ENCODE results near the gene DYNC1I1.

Gene DYNC1I1

DNA sequence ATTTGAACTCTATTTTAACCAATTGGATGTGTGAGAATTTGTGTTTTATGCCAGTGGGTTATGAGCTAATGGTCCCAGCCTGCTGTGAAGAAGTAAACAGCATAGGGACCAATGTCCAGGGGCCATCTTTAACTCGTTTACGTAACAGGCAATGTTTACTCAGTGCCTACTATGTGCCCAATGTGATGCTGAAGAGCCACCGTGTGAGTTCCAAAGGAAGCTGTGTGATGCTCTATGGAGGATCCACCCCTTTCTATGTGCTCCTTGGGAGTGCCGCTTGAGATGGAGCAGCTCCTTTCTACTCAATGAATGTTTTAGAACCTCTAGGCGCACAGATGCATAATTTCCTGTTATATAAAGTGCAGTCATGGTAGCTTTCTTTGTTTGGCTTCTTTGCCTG is 21.3 kb downstream of the DYNC1I1 start:
- DNase-seq, result no peak

GRCh38 chr7:95794917-95795515 is 22.7 kb downstream of the DYNC1I1 start:
- no peak for DNase-seq

- DNase-seq, result no peak
Observed at GRCh38 chr7:95796617-95797016, 24.3 kb downstream of the DYNC1I1 start.

GRCh38 chr7:95798401-95798930 is 26.1 kb downstream of the DYNC1I1 start:
- DNase-seq, result no peak

GRCh38 chr7:95800787-95801186 is 28.4 kb downstream of the DYNC1I1 start:
- no peak for DNase-seq

GRCh38 chr7:95802270-95802669 is 29.9 kb downstream of the DYNC1I1 start:
- DNase-seq, result no peak

- no peak for DNase-seq
Observed at GRCh38 chr7:95804052-95804451, 31.7 kb downstream of the DYNC1I1 start.

- no peak for DNase-seq
Observed at GRCh38 chr7:95805909-95806308, 33.6 kb downstream of the DYNC1I1 start.

DNA sequence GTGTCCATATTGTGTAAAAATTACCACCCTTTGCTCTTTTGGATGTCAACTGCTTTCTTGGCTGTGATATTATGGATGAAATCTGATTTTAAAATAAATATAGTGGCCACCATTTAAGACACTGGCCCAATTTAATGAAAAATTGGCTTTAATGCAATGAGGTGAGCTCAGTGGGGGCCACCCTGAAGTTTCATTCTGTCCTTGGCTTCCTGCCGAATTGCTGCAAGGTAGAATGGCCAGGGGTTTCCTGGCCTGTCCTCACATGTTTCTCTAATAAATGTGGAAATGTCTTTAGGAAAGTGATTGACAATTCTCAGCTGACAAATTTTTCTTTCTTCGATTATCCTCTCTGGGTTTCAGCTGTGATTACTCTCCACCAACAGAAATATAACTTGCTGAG is 36.0 kb downstream of the DYNC1I1 start:
- DNase-seq, result no peak

DNA sequence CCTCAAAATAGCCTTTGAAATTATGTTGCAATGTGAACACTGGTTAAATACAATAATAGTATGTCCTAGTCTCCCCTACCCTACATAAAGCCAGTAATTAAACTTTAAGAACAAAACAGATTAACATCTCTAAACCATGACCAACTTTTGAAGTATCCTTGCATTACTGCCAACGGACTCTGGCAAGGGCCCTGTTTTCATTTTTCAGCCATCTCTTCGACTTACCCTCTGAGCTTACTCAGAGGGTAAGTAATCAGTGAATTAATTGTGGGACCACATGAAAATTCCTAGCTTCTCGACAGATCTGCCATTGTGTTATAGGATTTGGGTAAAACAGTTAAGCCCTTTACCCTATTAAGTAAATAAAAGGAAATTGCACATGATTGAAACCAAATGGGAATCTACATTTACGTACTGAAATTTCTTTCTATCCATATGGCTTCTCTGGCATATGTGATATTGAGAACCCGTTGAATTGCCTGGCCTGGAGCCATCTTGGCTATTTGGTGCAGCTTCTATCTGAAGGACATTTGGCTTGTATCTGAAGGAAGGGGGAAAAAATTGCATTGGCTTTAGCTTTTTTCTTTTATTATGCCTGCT is 39.6 kb downstream of the DYNC1I1 start:
- no peak for DNase-seq

DNA sequence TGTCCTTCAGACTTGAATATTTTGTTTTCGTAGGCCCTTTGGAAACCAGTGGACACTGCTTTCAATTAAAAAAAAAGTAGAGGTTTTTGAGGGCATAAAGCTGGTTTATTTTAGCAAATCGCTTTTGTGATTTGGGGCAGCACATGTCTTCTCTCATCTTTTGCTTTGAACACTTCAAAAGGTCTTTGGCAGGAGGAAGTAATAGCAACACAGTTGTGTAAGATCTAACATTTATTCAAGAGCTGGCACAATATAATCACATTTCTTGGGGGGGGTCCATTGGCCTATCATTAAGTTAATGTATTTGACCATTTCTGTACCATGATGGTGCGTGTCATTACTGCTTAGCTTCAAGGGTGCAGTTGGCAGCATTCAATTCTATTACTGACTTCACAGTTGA is 42.4 kb downstream of the DYNC1I1 start:
- no peak for DNase-seq

DNA sequence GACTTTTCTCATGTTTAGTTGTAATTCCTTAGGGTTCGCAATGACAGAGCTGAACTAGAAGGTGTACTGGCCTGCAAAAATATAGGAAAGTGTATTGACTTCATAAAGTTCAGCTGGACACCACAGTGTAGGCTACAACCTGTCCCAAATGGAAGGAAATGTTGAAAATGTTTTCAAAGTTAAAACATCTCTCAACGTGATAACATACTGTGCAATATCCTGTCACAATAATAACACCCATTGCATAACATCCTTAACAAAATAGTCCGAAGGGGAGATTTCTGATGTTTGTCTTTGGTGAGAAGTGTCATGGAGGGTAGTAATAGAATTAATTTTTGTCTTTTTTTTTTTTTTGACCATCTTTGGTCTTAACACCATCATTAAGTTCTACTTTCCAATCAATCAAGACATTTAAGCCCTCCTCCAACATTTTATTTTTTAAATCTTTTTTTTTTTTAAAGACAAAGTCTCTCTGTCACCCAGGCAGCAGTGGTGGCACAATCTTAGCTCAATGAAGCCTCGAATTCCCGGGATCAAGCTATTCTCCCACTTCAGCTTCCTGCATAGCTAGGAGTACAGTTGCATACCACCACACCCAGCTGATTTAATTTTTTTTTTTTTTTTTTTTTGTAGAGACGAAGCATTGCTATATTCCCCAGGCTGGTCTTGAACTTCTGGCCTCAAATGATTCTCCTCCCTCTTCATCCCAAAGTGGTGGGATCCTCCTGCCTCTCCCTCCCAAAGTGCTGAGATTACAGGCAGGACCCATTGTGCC is 45.7 kb downstream of the DYNC1I1 start:
- no peak for DNase-seq

- no peak for DNase-seq
Observed at GRCh38 chr7:95820778-95821177, 48.4 kb downstream of the DYNC1I1 start.

- no peak for DNase-seq
Observed at GRCh38 chr7:95822717-95823116, 50.4 kb downstream of the DYNC1I1 start.

- DNase-seq, result no peak
Observed at GRCh38 chr7:95824616-95825015, 52.3 kb downstream of the DYNC1I1 start.

DNA sequence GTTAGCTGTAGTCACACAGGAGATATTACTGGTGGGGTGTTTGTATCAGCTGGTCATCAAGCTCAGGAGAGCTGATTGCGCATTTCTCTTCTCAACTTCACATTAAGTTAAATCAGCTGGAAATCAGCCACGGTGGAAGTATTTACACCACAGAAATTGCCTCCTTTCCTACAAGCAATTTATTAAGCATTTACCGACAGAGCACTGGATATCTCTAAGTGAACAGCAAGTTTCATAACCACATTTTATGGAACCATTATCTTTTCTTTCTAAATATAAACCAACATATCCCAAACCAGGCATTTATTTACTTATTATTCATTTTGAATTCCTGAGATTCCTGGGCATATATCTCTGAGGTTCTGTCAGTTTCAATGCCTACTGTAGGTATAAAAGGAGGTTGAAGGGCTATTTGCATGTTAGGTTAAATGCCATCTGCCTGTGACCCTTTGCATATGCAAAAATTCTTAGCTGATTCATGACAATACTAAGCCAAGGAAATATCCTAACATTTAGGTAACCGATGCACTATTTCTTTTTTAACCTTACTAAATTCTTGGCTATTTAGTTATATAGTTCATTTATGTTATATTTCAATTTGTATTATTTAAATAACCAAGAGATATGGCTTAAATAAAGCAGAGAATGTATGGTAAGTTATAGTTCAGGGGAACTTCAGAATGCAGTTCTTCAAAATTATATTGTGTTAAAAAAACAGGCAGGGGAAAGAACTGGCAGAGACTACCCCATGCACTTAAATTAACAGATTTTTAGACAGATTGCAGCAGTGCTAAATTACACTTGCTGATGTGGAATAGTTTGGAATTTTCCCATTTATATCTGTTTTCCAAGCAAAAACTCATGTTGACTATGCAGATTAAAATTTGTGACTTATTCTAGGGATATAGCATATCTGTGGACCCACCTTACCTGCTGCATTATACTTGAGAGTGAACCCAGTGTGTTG is 56.8 kb downstream of the DYNC1I1 start:
- DNase-seq, result no peak

DNA sequence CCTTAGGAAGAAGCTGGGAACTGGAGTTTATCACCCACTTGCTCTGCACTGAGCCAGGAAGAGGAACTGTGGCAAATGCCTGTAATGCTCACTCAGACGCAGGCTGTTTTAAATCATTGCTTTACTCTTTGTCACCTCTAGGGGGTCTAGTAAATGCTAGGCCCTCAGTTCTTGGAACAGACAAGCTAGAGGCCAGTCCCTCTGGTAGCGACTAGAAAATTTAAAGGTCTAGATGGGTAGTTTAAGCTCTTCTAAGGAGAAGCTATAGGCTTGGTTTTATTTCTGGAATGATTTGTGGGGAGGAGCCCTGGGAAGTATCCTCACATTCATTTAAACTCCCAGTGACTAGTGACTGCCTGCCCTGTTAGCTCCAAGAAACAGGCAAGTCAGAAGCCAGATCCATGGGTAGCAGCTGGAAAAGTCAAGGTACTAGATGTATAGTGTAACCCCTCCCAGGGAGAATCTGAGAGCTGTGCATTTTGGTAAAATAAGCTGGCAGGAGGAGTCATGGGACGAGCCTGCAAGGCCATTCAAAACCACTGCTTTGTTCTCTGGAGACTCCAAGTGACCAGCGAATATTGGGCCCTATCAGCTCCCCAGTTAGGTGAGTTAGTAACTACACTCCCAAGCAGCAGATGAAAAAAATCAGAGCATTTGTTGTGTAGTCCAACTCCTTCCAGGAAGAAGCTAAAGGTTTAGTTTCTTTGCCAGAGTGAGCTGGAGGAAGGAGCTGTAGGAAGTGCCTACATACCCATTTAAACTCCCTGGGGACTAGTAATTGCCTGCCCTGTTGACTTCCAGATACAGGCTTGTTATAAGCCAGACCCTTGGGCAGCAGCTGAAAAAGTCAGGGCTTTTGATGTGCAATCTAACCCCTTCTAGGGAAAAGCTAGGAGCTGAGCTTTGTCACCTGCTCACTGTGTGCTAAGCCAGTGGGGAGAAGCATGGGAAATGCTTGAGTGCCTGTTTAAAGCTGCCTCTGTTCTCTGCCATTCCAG is 68.9 kb downstream of the DYNC1I1 start:
- DNase-seq, result no peak

DNA sequence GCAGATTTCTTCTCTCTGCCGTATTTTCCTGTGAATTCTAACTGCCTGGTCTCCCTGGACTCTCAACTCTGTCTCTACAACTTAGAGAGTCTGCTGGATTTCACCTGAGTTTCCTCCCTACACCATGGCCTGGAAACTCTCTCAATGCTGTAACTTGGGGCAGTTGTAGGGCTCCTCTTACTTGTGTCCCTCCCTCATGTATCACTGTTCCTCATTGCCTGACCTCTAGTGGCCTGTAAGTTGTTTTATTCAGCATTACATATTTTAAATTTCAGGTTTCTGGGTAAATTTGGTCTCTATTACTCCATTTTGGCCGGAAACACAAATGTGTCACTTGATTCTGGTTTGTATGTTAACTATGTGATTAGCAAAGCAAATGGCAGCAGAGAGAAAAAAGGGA is 70.9 kb downstream of the DYNC1I1 start:
- DNase-seq, result no peak

DNA sequence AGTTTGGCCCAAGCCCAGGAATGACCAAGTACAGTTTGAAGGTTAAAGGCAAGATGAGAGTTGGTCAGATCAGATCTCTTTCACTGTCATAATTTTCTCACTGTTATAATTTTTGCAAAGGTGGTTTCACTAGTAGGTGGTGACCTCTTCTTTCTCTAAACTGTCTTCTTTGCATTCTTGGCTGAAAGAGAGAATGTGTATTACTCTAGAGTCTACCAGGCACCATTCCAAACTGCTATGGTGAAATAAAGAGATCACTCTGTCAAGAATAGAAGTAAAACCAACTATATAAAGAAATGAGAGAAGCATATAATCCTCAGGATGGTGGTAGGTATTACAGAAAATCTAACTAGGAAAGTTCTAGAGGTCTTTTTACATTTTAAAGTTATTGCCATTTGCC is 72.7 kb downstream of the DYNC1I1 start:
- no peak for DNase-seq

DNA sequence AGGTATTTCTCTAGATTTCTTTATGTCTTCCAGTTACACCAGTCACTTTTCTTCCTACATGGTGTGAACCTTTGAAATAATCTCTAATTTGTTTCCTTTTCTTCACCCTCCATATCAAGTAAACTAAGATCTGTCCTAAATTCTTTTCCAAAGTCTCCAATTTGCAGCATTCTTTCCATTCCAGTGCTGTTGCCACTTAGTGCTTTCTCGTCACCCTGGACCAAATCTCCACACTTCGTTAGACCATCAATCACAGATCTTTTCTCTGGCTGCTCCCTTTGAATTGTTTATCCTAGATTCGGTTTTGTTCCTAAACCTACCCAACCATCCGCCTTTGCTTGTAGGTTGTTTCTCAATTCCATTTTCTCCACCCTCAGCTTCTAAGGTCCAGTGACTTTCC is 74.7 kb downstream of the DYNC1I1 start:
- no peak for DNase-seq

DNA sequence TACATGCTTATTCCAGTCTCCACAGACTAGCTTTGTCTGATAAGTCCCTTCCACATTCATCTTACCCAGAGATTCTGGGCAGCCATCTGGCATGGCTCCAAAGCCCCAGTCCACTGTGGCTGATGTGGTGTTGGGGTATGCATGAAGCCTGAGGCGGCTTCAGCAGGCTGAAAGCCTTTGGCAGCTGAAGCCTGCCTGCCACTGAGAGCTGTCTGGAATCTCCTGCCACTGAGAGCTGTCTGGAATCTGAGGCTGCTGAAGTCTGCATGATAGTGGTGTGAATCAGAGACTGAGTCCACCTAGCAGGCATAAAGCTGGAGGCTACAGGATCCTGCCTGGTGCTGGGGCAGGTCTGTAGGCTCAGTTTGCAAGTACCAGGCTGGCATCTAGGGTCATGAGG is 87.1 kb downstream of the DYNC1I1 start:
- no peak for DNase-seq

- no peak for DNase-seq
Observed at GRCh38 chr7:95861041-95861440, 88.7 kb downstream of the DYNC1I1 start.

Data from CD4-positive, alpha-beta T cell treated with Interleukin-21 for 1 hour (primary cell).